Middle frontal gyrus (tissue), 1 donor: Measurements from ENCODE around the gene ZNF35.

Experiments
- DNase-seq: peaks from one replicate; pipeline ENCODE4 v3.0.0-alpha.2; 2015; ENCODE audit warnings: low spot score; ENCODE audit errors: extremely low spot score

ZNF35 gene

DNA sequence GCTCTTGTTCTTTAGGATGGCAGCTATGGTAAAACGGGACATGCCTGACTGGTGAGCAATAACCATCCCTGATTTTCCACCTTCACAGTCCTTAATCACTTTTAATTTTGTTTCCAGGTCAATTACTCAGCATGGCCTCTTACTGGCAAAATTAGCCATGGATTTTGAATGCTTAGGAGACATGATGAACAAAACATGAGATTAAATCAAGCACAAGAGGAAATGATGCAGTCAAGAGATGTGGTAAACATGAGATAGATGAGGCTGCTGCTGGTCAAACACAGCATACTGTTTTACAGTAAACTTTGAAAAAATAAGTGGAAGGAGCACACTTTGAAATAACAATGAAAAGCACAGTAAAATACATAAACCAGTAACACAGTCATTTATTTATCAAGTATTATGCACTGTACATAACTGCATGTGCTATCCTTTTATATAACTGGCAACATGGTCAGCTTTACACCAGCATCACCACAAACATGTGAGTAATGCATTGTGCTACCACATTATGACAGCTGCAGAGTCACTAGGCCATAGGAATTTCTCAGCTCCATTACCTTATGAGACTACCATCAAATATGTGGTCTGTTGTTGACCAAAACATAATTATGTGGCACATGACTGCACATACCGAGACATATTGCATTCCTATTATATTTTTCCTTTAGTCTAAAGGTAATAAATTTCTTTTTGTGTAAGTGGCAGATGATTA lies 33.8 kb downstream of the ZNF35 start:
- DNase-seq, result no peak

DNA sequence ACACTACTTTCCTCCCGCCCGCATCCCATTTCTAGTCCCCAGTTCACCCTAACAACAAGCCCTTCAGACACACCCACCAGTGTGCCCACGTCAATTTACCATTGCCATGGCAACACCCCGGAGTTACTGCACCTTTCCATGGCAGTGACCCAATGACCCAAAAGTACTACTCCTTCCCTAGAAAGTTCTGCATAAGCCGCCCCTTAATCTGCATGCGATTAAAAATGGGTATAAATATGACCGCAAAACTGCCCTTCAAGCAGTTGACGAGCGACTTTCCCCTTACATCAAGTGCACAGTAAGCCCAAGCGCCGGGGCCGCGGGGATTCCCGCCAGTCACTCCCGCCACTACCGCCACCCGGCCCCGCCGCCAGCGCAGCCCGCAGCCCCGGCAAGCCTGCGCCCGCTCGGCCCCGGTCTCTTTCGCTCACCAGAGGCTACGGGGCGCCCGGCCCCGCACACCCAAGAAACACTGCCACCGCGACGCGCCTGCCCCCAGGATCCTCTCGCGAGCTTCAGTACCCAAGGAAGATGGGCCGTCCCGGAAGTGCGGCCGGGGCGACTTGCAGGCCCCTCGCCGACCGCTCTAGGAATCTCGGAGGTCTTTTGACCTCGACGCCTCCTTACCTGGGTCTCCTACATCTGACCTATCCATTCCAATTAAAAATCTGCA lies 36.7 kb downstream of the ZNF35 start:
- DNase-seq, result peak; percentile 68

- DNase-seq, result no peak
Measured at GRCh38 chr3:44687898-44688297, 39.4 kb downstream of the ZNF35 start.
